Measurements from ENCODE around the gene SMAD2. TPM values are rescaled to one million over a fixed set of nuclear protein-coding genes. Genes with fewer than 3 reads are reported as not detected.

The SMAD2 gene
- total and polyA plus RNA-seq, 2 experiments from 2014 or later, result 30.9 to 90.7 TPM

DNA sequence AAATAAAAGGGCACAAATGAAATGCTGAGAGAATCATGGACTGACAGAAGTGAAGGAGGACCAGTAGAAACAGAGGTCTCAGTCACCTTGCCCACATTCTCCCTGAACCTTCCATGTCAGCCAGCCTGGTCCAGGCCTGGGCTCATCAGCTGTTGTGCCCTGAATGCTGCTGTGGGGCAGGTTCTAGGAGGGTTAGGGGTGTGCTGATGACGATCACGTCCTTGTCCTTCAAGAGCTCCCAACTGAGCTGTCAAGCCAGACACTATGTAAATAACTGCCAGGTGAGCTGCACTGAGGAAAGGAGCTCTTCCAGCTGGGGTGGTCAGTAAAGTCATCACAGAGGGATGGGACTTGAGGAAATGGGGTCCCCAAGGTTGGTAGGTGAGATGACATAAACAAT is 156.5 kb downstream of the SMAD2 start:
- Mint-ChIP-seq H3K9me3 (no peaks in the 10 kb centered on the region), H3K27ac (no peak overlapping the region), H3K27me3 (ENCODE audit: insufficient read depth, low read depth, poor library complexity) (peaks cover 5% of the 10 kb centered on the region), H3K4me3 (no peak overlapping the region), H3K4me1 (no peaks in the 10 kb centered on the region; the same call in 2 of the 3 replicates), H3K36me3 (ENCODE audit: low read depth) (no peaks in the 10 kb centered on the region)
- no peaks in the 10 kb centered on the region for H3K36me3 ChIP-seq (ENCODE audit: insufficient read depth)
- H3K27ac ChIP-seq (ENCODE audit: low read depth), result no peak overlapping the region
- H3K4me2 ChIP-seq, result no peak overlapping the region
- H3F3A ChIP-seq (replicated peaks; ENCODE audit: low read depth), result no peaks in the 10 kb centered on the region
- no peaks in the 10 kb centered on the region for H3K27me3 ChIP-seq (ENCODE audit: insufficient read depth)
- TF ChIP-seq, protein P1, sequence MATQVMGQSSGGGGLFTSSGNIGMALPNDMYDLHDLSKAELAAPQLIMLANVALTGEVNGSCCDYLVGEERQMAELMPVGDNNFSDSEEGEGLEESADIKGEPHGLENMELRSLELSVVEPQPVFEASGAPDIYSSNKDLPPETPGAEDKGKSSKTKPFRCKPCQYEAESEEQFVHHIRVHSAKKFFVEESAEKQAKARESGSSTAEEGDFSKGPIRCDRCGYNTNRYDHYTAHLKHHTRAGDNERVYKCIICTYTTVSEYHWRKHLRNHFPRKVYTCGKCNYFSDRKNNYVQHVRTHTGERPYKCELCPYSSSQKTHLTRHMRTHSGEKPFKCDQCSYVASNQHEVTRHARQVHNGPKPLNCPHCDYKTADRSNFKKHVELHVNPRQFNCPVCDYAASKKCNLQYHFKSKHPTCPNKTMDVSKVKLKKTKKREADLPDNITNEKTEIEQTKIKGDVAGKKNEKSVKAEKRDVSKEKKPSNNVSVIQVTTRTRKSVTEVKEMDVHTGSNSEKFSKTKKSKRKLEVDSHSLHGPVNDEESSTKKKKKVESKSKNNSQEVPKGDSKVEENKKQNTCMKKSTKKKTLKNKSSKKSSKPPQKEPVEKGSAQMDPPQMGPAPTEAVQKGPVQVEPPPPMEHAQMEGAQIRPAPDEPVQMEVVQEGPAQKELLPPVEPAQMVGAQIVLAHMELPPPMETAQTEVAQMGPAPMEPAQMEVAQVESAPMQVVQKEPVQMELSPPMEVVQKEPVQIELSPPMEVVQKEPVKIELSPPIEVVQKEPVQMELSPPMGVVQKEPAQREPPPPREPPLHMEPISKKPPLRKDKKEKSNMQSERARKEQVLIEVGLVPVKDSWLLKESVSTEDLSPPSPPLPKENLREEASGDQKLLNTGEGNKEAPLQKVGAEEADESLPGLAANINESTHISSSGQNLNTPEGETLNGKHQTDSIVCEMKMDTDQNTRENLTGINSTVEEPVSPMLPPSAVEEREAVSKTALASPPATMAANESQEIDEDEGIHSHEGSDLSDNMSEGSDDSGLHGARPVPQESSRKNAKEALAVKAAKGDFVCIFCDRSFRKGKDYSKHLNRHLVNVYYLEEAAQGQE (IDR thresholded peaks at IDR 0.05; ENCODE audit: unreplicated experiment), result no peak
- no peak for TF ChIP-seq CREB1 (CRISPR knock-in tag; IDR thresholded peaks at IDR 0.05; ENCODE audit: low read depth)
- TF ChIP-seq, protein P2, sequence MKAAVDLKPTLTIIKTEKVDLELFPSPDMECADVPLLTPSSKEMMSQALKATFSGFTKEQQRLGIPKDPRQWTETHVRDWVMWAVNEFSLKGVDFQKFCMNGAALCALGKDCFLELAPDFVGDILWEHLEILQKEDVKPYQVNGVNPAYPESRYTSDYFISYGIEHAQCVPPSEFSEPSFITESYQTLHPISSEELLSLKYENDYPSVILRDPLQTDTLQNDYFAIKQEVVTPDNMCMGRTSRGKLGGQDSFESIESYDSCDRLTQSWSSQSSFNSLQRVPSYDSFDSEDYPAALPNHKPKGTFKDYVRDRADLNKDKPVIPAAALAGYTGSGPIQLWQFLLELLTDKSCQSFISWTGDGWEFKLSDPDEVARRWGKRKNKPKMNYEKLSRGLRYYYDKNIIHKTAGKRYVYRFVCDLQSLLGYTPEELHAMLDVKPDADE (IDR thresholded peaks at IDR 0.05), result no peak
- TF ChIP-seq, protein P3, sequence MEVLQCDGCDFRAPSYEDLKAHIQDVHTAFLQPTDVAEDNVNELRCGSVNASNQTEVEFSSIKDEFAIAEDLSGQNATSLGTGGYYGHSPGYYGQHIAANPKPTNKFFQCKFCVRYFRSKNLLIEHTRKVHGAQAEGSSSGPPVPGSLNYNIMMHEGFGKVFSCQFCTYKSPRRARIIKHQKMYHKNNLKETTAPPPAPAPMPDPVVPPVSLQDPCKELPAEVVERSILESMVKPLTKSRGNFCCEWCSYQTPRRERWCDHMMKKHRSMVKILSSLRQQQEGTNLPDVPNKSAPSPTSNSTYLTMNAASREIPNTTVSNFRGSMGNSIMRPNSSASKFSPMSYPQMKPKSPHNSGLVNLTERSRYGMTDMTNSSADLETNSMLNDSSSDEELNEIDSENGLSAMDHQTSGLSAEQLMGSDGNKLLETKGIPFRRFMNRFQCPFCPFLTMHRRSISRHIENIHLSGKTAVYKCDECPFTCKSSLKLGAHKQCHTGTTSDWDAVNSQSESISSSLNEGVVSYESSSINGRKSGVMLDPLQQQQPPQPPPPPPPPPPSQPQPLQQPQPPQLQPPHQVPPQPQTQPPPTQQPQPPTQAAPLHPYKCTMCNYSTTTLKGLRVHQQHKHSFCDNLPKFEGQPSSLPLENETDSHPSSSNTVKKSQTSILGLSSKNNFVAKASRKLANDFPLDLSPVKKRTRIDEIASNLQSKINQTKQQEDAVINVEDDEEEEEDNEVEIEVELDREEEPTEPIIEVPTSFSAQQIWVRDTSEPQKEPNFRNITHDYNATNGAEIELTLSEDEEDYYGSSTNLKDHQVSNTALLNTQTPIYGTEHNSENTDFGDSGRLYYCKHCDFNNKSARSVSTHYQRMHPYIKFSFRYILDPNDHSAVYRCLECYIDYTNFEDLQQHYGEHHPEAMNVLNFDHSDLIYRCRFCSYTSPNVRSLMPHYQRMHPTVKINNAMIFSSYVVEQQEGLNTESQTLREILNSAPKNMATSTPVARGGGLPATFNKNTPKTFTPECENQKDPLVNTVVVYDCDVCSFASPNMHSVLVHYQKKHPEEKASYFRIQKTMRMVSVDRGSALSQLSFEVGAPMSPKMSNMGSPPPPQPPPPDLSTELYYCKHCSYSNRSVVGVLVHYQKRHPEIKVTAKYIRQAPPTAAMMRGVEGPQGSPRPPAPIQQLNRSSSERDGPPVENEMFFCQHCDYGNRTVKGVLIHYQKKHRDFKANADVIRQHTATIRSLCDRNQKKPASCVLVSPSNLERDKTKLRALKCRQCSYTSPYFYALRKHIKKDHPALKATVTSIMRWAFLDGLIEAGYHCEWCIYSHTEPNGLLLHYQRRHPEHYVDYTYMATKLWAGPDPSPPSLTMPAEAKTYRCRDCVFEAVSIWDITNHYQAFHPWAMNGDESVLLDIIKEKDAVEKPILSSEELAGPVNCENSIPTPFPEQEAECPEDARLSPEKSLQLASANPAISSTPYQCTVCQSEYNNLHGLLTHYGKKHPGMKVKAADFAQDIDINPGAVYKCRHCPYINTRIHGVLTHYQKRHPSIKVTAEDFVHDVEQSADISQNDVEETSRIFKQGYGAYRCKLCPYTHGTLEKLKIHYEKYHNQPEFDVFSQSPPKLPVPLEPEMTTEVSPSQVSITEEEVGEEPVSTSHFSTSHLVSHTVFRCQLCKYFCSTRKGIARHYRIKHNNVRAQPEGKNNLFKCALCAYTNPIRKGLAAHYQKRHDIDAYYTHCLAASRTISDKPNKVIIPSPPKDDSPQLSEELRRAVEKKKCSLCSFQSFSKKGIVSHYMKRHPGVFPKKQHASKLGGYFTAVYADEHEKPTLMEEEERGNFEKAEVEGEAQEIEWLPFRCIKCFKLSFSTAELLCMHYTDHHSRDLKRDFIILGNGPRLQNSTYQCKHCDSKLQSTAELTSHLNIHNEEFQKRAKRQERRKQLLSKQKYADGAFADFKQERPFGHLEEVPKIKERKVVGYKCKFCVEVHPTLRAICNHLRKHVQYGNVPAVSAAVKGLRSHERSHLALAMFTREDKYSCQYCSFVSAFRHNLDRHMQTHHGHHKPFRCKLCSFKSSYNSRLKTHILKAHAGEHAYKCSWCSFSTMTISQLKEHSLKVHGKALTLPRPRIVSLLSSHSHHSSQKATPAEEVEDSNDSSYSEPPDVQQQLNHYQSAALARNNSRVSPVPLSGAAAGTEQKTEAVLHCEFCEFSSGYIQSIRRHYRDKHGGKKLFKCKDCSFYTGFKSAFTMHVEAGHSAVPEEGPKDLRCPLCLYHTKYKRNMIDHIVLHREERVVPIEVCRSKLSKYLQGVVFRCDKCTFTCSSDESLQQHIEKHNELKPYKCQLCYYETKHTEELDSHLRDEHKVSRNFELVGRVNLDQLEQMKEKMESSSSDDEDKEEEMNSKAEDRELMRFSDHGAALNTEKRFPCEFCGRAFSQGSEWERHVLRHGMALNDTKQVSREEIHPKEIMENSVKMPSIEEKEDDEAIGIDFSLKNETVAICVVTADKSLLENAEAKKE (CRISPR knock-in tag; IDR thresholded peaks at IDR 0.05), result no peak
- no peak for TF ChIP-seq STAT1 (IDR thresholded peaks at IDR 0.05; ENCODE audit: unreplicated experiment)
- no peak for TF ChIP-seq EZH2phosphoT487 (IDR thresholded peaks at IDR 0.05; ENCODE audit: unreplicated experiment)
- TF ChIP-seq ZNF114 (CRISPR knock-in tag; IDR thresholded peaks at IDR 0.05), result no peak
- TF ChIP-seq JUNB (IDR thresholded peaks at IDR 0.05; ENCODE audit: unreplicated experiment), result no peak
- no peak for TF ChIP-seq POLR2AphosphoS5 (IDR thresholded peaks at IDR 0.05; ENCODE audit: low read depth)
- no peak for TF ChIP-seq NANOG (IDR thresholded peaks at IDR 0.05; ENCODE audit: borderline replicate concordance)
- no peak for TF ChIP-seq ZNF331 (CRISPR knock-in tag; IDR thresholded peaks at IDR 0.05; ENCODE audit: low read depth)
- no peak for TF ChIP-seq EZH2 (IDR thresholded peaks at IDR 0.05; ENCODE audit: low read depth, unreplicated experiment)
- TF ChIP-seq, protein P4, sequence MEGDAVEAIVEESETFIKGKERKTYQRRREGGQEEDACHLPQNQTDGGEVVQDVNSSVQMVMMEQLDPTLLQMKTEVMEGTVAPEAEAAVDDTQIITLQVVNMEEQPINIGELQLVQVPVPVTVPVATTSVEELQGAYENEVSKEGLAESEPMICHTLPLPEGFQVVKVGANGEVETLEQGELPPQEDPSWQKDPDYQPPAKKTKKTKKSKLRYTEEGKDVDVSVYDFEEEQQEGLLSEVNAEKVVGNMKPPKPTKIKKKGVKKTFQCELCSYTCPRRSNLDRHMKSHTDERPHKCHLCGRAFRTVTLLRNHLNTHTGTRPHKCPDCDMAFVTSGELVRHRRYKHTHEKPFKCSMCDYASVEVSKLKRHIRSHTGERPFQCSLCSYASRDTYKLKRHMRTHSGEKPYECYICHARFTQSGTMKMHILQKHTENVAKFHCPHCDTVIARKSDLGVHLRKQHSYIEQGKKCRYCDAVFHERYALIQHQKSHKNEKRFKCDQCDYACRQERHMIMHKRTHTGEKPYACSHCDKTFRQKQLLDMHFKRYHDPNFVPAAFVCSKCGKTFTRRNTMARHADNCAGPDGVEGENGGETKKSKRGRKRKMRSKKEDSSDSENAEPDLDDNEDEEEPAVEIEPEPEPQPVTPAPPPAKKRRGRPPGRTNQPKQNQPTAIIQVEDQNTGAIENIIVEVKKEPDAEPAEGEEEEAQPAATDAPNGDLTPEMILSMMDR (conservative IDR thresholded peaks at IDR 0.05; ENCODE audit: low read depth in 2 of 2), result no peak
- no peaks in the 10 kb centered on the region for H4K20me1 ChIP-seq (replicated peaks; ENCODE audit: insufficient read depth)
- no peaks in the 10 kb centered on the region; the same call in 1 of the 2 replicates for H3K4me1 ChIP-seq (ENCODE audit: insufficient read depth)
- ATAC-seq (no peak), DNase-seq (ENCODE audit: low spot score) (no peak)
- H3K9me2 ChIP-seq (ENCODE audit: insufficient read depth), result 0 out of 2 replicates have a peak, but pooled peaks cover 3% of the 10 kb centered on the region
- no peaks in the 10 kb centered on the region for H3K79me2 ChIP-seq (replicated peaks; ENCODE audit: insufficient read depth)
- H2AFZ ChIP-seq, result no peak overlapping the region
- H3K4me3 ChIP-seq, result no peak overlapping the region

Data from GM23338 (cell line).